HTR-8/SVneo (cell line): ENCODE results near the gene ADRM1.

Source experiments
- DNase-seq: peaks from one replicate; pipeline ENCODE4 v3.0.0; 2011; ENCODE audit warnings: low spot score, mixed read lengths; ENCODE audit not compliant: insufficient read length
- FAIRE-seq: peaks from 2 replicates; lab custom pipeline; 2011; peaks lifted over from hg19 to GRCh38; lab: Jason Lieb, UNC

Gene ADRM1

DNA sequence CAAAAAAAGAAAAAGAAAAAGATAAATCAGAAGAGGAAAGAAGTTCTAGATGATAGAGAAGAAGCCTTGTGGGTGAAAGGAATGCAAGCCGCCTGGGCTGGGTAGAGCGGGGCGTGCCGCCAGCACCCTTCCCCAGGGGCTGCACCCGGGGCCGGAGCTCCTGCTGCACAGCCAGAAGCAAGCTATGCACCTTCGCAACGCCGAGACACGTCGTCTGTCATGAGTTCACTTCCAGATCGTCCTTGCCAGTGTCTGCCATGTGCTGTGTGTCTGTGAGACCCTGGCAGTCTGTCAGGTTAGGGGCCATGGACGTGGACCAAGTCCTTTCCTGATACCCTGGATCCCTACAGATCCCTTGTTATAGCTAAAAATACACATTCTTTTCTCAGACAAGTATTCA lies 25.5 kb upstream of the ADRM1 start:
- DNase-seq: no peak
- peak; percentile 69 for FAIRE-seq

DNA sequence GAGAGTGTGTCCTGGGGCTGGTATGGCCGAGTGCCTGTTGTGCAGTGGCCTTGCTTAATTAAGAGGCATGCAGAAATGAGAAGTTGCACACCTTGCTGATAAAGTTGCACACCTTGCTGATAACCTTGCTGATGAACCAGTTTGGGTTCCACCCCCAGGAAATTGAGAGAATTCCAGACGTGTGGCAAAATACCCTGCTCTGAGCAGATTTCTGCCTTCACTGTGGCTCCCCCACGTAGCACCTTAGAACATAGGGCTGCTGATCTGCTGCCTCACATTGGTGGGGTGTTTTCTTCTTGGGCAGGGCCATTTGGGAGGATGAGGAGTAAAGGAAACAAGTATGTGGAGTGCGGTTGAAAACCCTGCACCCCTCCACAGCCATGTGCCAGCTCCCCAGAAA lies 22.5 kb upstream of the ADRM1 start:
- no peak for FAIRE-seq
- DNase-seq: no peak

DNA sequence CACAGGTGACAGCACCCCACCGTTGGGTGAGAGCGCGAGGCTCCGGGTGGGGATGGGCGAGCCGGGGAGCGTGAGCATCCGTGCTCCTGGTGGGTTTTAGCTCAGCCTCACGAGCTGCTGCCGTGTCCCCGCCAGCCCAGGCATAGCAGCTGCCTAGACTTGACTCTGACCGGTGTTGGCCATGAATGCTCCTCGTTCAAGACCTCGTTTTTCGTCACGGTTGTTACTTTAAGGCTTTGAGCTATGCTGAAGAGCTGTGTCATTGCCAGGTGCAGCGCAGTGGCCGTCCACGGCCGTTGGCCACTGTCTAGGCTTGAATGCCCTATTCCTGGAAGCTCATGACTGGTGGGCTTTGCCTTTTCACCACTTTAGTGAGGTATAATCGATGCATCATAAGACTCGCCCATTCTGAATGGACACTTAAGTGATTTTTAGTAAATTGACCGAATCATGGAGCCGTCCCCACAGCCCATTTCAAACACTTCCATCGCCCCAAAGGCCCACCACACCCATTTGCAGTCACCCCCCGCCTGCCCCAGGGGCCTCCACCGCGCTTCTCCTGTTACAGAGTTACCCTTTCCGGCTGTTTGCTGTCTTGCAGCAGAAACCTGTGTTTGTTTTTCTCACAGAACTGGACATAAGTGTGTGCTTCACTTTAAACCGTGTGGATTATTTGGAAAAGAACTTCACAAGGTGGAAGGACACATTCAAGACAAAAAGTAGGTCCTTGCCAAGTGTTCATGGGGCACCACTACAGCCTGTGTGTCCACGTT lies 21.4 kb upstream of the ADRM1 start:
- DNase-seq (no peak), FAIRE-seq (peak; percentile 16)

DNA sequence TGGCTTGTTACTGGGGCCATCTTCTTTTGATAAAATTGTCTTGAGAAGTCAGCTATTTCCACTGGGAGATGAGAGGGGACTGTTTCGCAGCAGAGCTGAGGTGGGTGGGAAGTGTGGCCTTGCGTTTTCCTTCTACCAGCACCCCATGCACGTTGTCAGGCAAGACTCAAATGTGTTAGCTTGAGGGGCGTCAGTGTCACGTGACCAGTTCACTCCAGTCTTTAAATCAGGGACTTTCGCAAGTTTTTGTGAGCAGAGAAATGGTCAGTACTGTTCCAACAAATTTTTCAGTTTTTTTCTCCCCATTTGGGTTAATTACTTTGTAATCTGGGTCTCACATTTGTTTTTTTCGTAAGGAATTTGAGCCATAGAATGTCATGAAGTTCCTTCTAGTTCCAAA lies 20.7 kb upstream of the ADRM1 start:
- DNase-seq (no peak), FAIRE-seq (no peak)

DNA sequence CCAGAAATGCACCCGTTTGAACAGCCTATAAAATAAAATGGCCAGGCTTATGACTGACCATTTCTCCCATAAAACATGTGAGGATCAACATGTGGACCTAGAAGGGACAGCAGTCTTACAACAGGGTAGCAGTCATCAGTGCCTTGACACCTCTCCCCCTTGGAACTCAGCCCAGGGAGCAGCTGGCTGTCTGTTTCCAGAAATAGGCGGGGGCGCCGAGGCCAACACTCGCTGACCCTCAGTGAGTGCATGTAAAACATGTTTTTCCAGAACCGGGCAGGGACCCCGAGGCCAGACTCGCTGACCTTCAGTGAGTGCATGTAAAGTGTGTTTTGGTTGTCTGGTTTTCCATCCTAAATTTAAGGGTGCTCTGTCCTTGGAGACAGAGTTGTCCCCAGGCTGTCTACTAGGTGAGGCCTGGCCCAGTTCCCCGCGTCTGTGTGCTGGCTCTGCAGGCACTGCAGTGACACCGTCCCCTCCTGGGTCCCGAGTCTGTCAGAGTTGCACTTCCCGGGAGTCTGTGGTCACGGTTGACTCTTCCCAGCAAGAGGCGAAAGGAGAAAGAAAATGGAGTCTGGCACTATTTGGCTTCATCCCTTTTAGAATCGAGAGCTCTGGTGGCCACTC lies 19.8 kb upstream of the ADRM1 start:
- DNase-seq (no peak), FAIRE-seq (peak; percentile 79)

DNA sequence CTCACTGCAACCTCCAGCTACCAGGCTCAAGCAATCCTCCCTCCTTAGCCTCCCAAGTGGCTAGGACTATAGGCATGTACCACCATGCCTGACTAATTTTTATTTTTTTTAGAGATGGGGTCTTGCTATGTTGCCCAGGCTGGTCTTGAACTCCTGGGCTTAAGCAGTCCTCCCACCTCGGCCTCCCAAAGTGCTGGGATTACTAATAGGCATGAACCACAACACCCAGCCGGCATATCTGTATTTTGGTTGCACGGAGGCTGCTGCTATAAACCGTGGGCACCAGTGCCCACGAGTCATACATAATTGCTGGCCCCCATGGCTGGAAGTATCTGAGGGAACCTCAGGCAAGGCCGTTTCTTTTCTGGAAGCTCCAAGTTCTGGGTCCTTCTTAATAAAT lies 18.3 kb upstream of the ADRM1 start:
- DNase-seq (no peak), FAIRE-seq (no peak)

DNA sequence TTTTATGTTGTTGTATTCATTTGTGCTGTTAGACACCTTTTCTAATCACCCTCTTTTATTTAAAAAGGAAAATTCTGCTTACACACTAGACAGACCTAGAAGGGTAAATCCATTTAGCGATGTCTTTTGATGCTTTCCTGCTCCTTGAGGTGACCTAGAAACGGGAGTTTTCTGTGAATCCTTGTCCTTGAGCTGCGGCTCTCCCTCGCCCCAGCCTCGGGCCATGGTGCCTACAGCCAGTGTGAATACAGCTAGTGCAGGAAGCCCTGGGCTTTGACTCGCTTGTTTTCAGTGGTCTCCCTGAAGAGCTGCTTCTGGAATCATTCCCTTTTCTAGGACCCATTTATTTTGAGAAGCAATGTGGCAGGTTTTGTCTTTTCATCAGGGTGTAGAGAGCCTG lies 17.6 kb upstream of the ADRM1 start:
- no peak for DNase-seq
- peak; percentile 63 for FAIRE-seq

DNA sequence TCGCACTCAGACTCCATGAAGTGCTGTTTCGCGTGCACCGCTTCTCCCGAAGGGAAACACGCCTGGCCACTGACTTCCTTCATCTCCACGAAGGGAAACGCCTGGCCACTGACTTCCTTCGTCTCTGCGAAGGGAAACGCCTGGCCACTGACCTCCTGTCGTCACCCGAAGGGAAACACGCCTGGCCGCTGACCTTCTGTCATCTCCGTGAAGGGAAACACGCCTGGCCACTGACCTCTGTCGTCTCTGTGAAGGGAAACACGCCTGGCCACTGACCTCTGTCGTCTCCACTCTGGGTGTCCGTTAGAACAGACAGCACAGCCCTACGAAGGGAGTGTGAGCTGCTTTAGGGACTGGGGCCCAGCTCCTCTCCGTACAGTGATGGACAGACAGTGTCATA lies 17.1 kb upstream of the ADRM1 start:
- FAIRE-seq (peak; percentile 90), DNase-seq (no peak)

DNA sequence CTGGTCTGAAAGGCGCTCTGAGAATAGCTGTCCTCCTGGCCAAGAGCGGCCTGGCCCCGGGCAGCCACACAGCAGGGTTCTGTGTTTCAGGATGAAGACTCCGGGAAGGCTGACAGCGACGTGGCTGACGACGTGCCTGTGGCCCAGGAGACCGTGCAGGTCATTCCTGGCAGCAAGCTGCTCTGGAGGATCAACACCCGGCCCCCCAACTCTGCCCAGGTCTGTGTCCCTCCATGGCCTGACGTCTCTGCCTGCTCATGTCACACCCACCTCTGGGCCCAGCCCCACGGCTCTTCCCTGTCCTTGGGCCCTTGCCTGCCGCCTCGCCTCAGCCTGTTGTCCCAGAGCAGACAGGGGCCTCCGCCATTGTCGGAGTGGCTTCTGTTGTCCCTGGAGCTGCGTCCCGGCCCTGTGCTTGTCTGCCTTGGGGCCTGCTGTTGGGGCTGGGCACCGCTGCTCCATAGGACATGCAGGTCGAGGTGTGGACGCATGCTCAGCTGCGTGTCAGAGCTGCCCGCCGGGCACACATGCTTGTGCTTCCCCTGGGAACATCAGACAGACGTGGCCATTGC lies 16.2 kb upstream of the ADRM1 start:
- no peak for DNase-seq
- FAIRE-seq: peak; percentile 95

DNA sequence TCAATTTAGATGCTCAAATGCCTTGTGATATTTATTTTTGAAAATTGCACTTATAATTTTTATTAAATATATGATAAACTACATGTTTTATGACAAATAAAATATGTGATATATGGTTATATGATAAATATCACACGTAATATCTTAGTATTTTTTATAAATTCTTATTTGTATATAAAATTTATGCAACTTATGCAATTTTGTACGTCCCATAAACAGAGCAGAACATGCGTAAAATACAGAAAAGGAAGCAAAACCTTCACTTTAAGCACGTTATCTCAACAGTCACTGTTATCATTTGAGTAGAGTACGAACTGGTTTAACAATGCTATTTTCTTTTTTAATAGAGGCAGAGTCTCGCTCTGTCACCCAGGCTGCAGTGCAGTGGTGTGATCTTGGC lies 15.7 kb upstream of the ADRM1 start:
- no peak for DNase-seq

DNA sequence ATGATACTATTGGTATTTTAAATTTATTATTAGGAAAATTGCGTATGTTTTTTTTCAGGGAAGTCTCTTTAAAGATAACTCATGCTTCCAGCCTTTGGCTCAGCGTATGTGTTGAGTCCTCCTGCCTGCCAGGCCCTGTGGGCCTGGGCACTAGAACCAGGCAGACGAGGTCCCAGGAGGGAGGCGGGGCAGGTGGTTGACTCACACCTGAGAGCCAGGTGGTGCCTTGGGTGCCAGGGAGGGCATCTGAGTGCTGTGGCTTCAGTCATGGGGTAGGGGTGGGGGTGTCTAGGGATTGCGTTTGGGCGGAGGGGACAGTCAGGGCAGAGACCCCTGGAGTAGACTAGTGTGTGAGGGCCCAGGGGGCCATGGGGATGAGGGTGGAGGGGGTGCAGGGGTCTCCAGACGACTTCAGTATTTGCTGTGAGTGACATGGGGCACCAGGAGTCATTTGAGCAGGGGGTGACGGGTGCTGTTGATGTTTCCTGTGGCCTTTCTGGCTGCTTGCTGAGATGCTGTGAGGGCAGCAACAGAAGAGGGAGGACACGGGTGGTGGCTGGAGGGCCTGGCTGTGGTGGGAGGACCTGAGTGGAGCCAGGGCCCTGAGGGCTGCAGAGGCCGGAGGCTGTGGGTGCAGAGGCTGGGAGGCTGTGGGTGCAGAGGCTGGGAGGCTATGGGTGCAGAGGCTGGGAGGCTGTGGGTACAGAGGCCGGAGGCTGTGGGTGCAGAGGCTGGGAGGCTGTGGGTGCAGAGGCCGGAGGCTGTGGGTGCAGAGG lies 14.8 kb upstream of the ADRM1 start:
- DNase-seq (no peak), FAIRE-seq (peak; percentile 36)

More for the DNA sequence above, 15.7 kb upstream of the ADRM1 start:
- peak; percentile 85 for FAIRE-seq

DNA sequence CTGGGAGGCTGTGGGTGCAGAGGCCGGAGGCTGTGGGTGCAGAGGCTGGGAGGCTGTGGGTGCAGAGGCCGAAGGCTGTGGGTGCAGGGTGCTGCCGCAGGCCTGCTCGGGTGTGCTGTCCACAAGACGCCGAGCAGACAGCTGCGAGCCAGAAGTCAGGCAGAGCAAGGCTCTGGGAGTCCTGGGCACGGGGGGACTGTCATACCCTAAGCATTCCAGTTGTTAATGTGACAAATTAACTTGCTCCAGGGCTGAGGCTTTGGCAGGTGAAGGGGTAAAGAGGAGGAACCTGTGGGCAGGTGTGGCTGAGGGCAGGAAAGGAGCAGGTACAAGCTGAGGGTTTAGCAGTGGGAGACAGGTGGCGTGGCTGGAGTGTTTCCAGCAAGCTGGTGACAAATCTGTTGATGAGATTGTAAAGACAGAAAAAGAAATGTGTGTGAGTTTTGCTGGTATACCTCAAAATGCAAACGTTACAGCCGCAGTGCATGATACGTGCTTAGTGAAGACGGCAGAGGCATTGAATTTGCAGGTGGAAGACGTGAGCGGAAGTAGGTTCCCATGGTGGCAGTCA lies 14.2 kb upstream of the ADRM1 start:
- FAIRE-seq: peak; percentile 85
- no peak for DNase-seq

DNA sequence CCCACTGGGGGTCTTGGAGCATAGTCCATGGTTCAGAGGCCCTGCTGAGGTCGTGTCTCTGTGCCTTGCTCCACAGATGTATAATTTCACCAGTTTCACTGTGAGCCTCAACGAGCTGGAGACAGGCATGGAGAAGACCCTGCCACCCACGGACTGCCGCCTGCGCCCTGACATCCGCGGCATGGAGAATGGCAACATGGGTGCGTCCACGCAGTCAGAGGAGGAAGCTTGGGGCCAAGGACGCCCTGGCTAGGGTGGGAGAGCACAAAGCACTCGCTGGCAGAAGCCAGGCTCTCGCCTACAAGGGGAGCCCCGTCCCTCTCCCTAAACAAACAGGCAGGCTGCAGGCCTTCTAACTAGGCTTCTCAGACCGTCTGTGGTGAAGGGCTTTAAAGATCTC lies 13.7 kb upstream of the ADRM1 start:
- DNase-seq: no peak
- no peak for FAIRE-seq

DNA sequence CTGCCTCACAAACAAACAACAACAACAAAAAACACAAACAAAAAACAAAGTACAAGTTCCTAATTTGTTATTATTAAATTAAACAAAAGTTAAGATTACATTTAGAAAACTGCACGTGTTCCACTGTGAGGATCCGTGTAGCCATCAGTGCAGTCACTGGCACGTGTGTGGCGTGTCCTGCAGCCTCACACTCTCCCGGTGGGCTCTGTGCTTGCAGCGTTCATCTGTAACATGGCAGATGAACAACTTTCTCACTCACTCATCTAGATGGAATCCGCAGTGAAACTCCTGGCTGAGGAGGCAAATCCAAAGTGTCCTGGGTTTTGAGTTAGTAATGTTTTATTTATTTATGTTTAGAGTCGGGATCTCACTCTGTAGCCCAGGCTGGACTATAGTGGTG lies 12.9 kb upstream of the ADRM1 start:
- FAIRE-seq (no peak), DNase-seq (no peak)

DNA sequence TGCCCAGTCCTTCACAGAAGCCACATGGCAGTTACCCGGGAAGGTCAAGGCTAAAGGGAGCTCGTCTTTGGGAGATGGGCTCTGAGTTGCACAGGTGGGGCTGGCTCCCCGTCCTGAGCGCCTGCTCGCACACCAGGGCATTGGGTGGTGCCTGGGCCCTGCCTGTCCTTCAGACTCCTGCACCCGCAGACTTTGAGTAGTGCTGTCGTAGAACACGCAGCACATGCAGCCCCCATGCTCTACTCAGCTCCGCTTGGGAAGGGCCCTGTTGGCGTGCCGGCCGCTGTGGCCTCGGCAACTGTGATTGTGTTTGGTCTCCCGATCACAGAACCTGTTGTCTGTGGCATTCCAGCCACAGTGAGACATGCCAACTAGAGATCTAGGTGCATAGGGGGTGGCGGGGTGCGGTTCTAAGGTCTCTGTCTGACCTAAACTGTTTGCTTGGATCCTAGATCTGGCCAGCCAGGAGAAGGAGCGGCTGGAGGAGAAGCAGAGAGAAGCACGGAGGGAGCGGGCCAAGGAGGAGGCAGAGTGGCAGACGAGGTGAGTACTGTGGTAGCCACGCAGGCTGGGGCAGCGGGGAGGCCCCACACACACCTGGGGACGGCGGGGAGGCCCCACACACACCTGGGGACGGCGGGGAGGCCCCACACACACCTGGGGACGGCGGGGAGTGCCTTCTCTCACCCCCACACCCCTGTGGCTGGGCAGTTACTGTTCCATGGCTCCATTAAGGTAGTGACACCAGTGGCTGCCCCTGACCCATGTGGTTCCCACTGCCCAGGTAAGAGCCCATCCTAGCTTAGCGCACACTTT lies 11.3 kb upstream of the ADRM1 start:
- FAIRE-seq (peak; percentile 80), DNase-seq (no peak)

DNA sequence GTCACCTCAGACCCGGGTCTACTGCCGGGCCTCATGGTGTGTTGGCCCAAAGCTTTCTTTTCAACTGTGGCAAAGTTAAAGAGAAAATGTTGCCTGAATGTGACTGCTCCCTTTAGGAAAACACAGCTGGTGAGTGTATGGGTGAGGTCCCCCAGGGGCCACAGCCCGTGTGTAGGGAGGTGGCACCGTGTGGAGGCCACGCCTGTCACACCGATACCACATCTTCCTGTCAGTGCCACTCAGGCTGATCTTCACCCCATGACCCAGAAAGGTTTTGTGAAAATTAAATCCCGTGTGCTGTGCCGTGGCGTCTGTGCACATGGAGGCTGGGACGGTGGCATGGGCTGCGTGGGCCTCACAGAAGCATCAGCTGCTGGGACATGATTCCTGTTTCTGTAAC lies 10.7 kb upstream of the ADRM1 start:
- DNase-seq: no peak
- no peak for FAIRE-seq

DNA sequence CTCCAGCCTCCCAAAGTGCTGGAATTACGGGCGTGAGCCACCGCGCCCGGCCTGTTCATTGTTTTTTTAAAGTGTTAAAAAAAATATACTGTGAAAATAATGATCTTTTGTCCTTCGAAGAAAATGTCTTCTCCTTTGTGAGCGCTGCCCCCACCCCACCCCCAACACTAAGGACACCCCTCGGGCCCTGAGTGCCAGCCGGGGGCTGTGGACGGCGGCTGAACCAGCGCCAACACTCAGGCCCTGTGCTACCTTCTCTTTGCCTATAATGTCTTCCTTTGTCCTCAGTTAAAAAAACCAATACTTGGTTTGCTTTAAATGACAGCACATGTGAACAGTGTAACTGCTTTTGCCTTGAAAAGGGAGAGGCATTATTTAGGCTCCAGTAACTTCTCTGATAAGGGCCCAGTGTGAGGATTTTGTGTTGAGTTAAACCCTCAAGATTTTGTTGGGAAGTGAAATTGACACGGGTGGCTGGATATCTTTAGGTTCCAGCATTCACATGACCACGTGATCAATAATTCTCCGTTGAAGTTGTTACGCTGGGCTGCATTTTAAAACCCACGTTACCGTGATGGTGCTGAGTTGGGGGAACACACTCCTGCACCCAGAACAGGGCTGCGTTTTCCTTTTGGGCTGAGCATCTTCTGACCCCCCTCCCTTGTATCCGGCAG lies 9.5 kb upstream of the ADRM1 start:
- DNase-seq (no peak), FAIRE-seq (no peak)

DNA sequence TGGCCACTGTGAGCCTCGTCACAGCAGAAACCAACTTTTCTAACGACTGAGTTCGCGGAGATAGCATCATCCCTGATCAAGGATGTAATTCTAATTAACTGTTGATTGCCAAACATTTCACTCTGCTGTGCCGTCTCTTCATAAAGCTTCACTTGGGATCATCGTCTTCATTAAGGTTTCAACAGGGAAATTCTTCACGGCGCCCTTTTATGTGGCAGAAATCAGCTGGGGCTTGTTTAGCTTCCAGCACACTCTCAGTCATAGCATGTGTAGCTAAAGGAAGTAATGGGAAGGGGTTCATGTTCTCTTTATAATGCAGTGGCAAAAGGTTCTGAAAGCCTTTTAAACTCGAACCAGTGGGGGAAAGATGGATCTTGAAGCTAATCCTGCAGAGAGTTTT lies 8.9 kb upstream of the ADRM1 start:
- DNase-seq: no peak
- peak; percentile 67 for FAIRE-seq

DNA sequence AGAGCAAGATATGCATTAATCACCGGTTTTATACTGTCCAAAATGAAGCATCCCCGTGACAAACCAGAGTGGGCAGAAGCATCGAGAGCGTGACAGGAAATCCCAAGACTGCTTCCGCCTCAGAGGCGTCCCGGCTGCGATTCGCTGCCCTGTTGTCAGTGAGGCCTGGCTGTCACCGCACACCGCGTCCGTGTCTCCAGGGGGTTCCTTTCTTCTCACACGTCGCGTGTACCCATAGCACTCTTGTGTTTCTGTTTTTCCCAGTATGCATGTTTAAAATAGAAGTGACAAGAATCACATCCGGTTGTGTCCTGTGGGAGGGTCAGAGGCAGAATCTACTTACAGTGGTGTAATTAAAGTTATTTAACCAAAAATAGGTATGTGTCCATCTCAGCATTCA lies 8.3 kb upstream of the ADRM1 start:
- FAIRE-seq (no peak), DNase-seq (no peak)
